Dermis microvascular lymphatic vessel endothelial cell (primary cell): ENCODE measurements around the gene RUSF1. TPM values are rescaled to one million over a fixed set of nuclear protein-coding genes. Genes with fewer than 3 reads are reported as not detected.
"Not testable (repeated sequence)": the region's sequence is repeated elsewhere in the genome, so short reads cannot be mapped to it uniquely, and the experiment has no call there.

Experiments used
- DNase-seq, 2 donors: peaks; one replicate each; pipeline versions ENCODE4 v3.0.0 to v3.0.0-alpha.2; 2010; ENCODE audit warnings: low read depth in 2 of 2
- total RNA-seq: library from RNA; depleted of rRNA; stranded (reverse); fragments of >200 nt; gene quantifications from 2 replicates; pipeline ENCODE4 v1.2.1, GENCODE V29; 2014

Gene RUSF1
- total RNA-seq, 1 donor from 2014 or later: 18.4 TPM

DNA sequence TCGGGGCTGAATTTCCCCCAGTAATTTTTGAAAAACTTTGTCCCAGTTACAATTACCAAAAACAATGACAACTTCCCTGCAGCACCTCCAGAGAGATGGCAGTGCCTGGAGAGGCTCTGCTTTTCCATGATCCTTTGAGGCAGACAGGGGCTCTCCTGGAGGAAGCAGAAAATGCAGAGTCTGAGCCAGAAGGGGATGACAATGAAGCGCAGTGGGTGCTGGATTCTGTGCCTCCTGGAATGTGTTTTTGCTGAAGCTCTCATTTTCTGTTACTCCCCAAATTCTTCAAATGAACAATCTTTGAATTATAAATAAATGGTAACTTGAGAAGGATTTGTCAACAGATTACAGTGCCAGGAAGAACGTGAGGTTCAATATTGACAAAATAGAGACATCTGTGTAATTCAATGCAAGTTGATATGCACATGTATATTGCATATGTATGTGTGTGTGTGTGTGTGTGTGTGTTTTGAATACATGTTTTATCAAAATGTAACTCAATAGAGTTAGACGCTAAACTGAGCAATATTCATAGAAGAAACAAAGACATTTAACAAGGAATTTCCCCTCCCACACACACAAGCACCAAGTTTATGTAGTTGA lies 9.7 kb upstream of the RUSF1 start:
- no peak for DNase-seq

DNA sequence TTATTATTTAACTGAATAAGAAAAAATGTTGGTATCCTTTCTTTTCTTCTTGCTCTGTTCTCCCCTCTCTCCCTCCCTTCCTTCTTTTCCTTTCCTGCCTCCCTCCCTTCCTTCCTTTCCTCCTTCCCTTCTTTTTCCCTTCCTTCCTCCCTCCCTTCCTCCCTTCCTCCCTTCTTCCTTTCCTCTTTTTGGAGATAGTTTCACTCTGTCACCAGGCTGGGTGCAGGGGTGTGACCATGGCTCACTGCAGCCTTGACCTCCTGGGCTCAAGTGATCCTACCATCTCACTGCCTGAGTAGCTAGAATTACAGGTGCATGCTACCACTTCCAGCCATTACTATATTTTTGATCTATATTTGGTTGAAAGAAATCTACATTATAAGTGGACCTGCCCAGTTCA lies 5.7 kb upstream of the RUSF1 start:
- DNase-seq: no peak

DNA sequence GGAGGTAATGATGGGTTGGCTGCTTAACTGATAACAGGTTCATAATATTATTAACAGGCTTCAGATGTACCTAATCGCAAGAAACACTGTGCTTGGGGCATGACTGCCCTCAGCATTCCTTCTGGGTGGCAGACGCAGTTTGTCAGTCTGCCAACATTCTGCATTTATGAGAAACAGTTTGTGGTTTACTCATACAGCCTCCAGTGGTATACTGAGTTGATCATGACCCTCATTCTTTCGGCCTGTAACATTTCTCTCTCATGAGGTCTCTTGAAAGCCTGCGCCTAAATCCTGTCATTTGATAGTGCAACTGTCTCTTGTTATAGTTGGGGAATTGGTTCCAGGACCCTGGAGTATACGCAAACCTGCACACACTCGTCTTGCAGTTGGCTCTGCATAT lies 4.9 kb upstream of the RUSF1 start:
- no peak for DNase-seq

DNA sequence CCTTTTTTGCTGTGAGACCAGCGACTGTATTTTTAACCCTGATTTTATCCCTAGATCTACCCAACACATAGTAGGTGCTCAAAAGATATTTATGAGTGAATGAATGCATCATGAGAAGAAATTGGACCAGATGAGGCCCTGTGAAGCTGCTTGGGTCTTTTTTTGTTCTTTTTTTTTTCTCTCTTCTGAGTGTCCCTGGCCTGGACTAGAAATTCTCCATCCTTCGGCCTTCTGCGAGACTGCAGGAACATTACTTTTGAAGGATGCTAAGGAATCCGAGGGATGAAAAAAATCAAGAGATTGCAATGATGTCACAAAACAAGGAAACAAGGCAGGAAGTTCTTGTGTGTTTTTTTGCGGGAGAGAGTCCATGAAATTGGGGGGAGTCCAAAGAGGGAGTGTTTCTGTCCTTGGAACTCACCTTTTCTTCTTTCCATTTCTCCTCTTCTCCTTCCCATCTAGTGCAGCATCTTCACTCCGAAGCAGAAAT lies 560 bp upstream of the RUSF1 start:
- DNase-seq: peak in 1 of 2 donors; percentile 17

DNA sequence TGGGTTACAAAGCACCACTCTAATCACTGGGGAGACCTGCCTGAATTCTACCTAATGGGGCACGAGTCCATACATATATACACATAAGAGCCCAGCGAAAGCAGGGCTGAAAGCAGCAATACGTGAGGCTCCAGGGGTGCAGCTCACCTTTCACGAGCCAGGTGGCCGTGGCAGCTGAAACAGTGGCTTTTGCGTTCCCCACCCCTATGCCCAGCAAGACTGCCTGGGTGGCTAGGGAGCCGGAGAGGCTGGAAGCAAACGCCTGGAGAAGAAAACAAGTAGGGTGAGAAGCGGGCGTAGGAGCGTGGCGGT lies 618 bp downstream of the RUSF1 start:
- no peak for DNase-seq

DNA sequence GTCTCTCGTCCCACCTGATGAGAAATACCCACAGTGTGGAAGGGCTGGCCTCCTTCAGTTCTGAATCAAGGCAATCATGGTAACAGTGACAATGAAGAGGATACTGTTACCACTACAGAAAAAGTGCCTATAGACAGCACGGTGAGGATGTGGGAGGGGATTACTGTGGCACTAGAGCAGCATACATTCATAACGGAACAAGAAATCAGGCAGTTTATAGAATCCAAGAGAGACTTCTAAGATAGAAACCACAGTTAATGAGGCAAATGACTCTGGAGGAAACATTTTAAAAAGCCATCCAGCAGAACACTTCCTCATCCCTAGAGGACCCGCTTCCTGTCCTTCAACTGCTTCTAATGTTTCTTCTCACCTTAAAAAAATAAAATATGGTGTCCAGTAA lies 2.7 kb downstream of the RUSF1 start:
- no peak for DNase-seq

DNA sequence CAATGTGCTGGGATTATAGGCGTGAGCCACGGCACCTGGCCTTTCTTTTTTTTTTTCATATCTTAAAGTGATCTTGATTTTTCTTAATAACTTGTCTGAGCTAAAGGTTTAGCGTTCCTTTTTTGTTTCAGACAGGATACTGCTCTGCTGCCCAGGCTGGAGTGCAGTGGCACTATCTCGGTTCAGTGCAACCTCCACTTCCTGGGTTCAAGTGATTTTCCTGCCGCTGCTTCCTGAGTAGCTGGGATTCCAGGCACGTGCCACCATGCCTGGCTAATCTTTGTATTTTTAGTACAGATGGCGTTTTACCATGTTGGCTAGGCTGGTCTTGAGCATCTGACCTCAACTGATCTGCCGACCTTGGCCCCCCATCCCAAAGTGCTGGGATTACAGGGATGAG lies 4.0 kb downstream of the RUSF1 start:
- DNase-seq: peak; percentile 46 to 62

DNA sequence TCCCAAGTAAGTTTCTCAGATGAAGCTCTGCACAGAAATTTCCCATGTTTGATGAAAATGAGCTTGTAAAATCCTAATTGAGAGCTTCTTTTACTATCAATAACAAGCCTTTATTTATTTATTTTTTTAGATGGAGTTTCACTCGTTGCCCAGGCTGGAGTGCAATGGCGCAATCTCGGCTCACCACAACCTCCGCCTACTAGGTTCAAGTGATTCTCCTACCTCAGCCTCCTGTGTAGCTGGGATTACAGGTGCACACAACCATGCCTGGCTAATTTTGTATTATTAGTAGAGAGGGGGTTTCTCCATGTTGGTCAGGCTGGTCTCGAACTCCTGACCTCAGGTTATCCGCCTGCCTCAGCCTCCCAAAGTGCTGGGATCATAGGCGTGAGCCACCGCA lies 4.6 kb downstream of the RUSF1 start:
- DNase-seq: not testable (repeated sequence)

DNA sequence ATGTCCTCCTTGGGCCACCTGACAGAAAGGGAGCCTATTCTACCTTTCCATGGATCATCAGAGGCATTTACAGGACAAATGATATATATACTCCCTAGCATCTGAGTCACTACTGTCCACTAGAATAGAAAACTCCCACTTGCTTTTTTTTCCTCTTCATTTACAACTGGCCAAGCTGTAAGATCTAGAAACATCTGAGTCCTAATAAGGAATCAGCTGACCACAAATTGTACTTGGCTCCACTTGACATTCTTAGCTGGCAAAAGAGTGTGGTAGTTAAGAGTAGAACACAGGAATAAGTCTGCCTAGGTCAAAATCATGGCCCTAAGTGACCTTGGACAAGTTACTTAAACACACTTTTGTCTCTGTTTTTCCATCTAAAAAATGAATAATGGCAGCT lies 5.2 kb downstream of the RUSF1 start:
- DNase-seq: no peak

DNA sequence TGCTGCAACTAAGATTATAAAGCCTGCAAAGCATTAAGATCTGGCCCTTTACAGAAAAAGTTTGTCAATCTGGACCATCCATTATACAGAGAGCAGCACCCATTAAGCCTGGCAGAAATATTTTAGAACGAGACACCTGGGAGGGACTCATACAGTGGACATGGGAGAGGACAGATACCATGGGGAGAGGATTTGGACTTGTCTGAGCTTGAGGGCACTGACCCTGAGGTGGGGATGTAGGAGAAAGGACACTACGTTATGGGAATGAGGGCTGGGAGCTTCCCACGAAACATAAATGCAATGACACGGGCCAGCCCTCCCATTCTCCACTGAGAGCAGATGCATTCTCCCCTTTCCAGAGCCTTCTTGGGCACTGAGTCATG lies 6.2 kb downstream of the RUSF1 start:
- DNase-seq: no peak

DNA sequence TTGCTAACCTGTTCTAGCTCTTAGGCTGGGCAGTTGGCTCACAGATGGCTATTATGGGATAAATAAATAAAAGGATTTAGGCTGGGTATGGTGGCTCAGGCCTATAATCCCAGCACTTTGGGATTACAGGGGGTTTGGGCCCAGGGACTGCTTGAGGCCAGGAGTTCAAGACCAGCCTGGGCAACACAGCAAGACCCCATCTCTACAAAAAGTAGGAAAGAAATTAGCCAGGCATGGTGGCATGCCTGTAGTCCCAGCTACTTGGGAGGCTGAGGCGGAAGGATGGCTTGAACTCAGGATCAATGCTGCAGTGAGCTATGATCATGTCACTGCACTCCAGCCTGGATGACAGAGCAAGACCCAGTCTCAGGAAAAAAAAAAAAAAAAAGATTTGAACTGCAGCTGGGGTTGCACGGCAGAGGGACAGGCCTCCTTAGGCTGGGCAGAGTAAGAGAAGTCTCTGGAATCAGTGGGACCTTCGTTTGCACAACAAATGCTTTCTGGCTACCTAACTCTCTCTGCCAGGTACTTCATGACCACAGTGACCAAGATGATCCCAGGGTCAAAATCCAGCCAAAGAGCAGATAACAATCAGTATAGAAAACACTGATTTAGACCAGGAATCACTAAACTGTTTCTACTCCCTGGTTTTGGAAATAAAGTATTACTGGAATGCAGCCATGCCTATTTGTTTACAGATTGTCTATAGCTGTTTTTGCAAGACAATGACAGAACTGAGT lies 6.8 kb downstream of the RUSF1 start:
- no peak for DNase-seq

DNA sequence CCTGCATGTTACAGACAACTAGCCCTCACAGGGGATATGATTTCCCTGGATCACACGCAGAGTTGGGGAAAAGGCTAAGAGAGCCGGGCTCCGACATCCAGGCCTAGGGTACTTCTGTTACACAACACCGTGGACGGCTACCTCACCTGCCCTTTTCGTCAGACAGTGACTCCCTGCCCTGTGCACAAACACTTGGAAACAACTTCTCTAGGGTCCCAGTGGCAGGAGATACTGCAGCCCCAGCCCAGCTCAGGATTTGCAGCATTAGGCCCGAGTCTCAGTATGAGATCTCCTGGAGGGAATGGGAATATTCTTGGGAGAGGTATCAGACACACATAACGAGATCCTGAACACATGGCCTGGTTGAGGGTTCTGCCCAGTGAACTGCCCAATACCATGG lies 8.3 kb downstream of the RUSF1 start:
- DNase-seq: no peak

DNA sequence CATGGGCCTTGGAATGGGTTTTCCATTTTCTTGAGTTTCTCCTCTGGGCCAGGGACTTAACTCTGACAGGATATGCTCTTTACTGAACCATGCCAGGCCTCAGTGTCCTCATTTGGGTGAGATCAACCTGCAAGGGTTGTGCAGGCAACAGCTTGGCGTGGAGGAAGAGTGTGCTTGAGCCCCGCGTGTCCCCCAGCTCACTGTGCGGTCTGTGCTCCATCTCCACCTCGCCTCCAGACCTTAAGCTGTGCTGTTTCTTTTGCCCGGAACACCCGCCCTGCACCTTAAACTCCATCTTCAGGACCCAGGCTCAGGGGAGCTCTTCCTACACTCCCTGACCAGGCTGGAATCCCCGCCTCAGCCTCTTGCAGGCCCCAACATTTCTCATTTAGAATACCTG lies 9.7 kb downstream of the RUSF1 start:
- DNase-seq: no peak

DNA sequence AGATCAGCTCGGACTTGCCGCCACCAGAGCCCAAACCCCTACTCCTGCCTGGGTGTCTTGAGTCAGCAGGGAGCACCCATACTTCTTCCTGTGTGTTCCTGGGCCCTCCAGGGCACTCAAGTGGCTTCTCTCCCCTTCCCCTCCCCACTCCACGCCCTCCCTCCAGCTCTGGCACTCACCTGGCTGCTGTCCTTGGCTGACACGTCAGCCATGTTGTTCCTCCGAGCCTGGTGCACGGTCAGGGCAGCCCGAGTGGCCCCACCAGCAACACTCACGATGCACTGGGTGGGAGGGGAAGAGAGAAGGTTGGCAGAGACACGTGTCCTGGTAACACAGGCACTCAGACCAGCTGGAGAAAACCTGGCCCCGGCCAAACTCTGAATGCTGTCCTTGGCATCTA lies 11.5 kb downstream of the RUSF1 start:
- DNase-seq: no peak

DNA sequence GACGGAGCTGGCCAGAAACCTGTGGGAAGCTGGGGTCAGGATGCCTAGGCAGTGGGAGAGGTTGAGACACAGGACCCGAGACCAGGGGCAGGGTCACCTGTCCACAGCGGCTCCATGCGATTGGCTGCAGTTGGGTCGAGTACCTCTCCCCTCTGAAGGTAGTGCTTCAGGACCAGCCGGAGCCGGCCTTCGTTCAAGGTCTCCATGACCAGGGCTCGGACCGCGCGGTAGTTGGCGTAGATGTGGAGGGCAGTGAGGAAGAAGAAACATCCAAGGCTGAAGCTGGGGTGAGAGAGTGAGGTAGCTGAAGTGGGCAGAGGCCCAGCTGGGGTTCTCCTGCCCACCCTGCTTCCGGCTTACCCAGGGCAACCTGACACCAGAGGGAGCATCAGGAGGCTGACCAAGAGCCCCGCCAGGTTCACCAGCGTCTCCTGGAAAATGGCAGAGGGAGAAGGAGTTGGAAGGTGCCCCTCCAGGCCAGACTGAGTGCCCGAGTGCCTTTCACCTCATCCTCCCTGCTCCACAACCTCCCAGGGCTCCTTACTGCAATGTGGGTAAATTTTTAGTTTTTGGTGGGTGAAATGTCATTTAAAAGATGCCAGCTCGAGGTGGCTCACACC lies 14.6 kb downstream of the RUSF1 start:
- no peak for DNase-seq

DNA sequence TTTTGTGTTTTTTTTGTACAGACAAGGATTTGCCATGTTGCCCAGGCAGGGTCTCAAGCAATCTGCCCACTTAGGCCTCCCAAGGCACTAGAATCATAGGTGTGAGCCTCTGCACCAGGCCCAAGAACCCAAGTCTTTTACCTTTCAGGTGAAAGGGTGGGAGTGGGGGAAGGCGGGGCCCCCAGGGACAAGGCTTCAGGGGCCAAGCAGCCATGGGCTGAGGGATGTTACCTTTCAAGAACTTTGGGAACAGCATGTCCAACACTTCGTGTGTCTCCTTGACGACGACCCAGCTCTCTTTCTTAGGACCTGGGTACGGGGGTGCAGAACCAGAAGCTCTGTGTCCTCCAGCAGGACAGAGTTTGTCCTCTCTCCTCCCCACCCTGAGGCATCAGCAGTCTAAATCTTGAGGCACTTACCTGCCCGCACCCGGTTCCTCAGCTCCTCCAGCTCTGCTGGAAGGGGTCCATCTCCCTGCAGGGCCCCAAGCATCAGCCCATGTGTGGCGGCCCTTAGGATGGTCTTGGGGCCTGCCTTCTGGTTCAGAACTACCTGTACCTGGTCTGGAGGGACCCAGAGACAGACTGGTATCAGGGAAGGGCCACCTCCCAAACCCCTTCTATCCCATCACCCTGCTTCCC lies 16.3 kb downstream of the RUSF1 start:
- no peak for DNase-seq

DNA sequence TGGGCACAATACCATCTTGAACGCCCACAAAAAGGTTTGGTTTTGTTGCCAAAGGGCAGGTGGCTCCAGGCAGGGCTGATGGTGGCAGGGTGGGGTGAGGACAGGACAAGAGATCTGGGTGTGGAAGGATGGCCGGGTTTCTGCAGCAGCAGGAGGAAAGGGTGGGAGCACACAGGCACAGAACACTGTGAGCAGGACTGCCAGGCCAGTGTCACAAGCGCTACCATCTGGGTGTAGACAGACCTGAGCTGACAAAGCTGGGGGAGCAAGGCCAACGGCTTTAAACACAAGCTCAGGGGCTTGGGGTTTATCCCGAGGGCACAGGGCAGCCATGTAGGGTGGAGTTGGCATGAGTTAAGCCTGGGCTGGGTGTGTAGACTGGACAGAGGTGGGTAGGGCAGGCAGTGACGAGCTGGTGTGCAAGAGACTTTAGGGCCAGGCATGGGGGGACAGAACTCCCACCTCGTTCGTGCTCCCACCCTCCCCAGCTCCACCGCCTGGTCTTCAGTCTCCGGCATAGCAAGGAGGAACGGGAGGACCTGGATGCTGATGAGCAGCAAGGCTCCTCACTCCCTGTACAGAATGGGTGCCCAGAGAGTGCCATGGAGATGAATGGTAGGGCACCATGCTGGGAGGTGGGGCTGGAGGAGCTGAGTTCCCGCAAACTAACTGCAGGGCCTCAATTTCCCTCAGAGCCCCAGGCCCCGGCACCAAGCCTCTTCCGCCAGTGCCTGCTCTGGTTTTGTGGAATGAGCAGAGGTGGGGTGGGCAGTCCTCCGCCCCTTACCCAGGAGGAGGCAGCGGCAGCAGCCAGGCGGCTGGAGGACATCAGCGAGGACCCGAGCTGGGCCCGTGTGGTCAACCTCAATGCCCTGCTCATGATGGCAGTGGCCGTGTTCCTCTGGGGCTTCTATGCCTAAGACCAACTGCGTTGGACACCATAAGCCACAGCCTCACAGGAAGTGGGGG lies 18.3 kb downstream of the RUSF1 start:
- DNase-seq: no peak

DNA sequence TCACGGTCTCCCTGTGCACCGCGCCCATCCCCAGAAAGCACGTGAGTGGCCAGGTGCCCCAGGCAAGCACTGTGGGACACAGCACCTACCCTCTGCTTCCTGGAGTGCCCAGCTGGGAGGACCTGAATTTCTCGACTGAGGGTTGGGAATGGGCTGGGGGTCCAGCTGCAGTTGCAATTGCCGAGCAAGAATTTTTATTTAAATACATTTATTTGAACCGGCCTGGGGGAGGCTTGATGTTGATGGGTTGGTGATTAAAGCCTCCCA lies 19.0 kb downstream of the RUSF1 start:
- no peak for DNase-seq

DNA sequence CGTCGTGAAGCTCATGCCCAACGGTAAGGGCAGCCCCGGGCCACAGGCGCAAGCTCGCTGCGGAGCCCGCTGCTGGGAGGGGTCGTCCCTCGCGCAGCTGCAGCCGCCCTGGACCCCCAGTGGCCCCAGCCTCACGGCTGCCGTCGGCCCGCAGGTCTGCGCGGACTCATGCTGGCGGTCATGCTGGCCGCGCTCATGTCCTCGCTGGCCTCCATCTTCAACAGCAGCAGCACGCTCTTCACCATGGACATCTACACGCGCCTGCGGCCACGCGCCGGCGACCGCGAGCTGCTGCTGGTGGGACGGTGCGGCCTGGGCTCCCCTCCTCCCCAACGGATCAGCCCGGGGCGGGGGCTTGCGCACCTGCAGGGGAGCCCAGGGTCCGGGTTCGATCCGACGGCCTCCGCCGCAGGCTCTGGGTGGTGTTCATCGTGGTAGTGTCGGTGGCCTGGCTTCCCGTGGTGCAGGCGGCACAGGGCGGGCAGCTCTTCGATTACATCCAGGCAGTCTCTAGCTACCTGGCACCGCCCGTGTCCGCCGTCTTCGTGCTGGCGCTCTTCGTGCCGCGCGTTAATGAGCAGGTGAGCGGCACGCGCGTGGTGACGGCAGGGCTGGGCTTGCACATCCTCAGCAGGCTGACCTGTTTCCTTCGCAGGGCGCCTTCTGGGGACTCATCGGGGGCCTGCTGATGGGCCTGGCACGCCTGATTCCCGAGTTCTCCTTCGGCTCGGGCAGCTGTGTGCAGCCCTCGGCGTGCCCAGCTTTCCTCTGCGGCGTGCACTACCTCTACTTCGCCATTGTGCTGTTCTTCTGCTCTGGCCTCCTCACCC lies 19.5 kb downstream of the RUSF1 start:
- peak in 1 of 2 donors; percentile 25 for DNase-seq

DNA sequence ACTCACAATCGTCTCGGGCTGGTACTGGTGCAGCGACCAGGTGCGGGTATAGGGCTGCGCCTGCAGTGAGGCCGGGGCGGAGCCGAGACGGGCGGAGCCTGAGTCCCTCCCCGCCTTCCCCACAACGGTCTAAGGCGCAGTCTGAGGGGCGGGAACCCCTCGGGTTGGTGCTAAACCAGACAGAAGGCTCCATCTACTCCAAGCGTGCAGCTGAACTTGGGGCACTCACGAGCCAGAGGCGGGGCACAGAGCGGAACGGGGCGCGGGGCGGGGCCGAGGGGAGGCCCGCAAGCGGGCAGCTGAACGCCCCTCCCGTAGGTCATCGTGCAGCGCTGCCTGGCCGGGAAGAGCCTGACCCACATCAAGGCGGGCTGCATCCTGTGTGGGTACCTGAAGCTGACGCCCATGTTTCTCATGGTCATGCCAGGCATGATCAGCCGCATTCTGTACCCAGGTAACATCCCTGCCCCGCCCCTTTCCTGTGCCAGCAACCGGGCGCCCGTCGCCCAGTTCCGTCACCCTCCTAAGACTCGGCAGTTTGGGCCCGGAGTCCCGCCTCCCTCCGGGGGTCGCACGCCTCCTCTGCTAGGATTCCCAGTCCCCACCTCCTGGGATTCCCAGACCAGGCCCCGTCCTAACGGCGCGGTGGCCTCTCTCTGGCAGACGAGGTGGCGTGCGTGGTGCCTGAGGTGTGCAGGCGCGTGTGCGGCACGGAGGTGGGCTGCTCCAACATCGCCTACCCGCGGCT lies 20.3 kb downstream of the RUSF1 start:
- peak in 1 of 2 donors; percentile 33 for DNase-seq
